GM12872 (cell line): ENCODE measurements around the gene TES.

Experiments
- TF ChIP-seq, protein P1 (sequence below): IDR thresholded peaks from 3 replicates; pipeline ENCODE4 v1.5.1; 2011; ENCODE audit warnings: low read depth, mild to moderate bottlenecking, low read length, moderate library complexity; ENCODE audit not compliant: insufficient read depth

The TES gene, protein sequence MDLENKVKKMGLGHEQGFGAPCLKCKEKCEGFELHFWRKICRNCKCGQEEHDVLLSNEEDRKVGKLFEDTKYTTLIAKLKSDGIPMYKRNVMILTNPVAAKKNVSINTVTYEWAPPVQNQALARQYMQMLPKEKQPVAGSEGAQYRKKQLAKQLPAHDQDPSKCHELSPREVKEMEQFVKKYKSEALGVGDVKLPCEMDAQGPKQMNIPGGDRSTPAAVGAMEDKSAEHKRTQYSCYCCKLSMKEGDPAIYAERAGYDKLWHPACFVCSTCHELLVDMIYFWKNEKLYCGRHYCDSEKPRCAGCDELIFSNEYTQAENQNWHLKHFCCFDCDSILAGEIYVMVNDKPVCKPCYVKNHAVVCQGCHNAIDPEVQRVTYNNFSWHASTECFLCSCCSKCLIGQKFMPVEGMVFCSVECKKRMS

DNA sequence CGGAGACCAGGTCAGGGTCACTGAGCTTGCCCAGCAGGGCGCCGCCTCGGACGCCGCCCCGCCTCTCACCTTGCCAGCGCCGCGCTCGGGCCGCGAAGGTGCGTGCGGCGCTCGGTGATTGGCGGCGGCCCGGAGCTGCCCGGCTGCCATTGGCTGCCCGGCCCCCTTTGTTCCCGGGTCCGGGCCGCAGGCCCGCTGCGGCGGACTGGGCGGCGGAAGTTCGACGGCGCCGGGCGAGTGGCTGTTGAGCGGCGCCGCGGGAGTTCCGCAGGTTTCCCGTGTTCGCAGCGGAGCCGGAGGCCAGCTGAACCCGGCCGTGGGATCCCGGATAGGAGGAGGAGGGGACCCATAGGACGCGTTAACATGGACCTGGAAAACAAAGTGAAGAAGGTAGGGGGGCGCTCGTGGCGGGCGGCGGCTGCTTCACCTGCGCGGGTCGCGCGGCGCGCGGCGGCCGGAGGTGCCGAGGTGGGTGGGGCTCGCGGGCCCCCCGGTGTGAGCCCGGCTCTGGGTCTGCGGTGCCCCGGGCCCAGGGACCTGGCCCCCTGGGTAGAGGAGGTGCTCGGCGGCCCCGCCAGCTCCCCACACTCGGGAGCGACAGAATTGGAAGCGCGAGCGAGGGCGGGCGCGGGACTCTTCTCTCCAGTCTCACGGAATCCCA, at the start of gene TES:
TES (plus strand) TSS at position 195 of the 661 bp plus-strand sequence; CDS start at position 364, 169 bp downstream.
- TF ChIP-seq, protein P1, sequence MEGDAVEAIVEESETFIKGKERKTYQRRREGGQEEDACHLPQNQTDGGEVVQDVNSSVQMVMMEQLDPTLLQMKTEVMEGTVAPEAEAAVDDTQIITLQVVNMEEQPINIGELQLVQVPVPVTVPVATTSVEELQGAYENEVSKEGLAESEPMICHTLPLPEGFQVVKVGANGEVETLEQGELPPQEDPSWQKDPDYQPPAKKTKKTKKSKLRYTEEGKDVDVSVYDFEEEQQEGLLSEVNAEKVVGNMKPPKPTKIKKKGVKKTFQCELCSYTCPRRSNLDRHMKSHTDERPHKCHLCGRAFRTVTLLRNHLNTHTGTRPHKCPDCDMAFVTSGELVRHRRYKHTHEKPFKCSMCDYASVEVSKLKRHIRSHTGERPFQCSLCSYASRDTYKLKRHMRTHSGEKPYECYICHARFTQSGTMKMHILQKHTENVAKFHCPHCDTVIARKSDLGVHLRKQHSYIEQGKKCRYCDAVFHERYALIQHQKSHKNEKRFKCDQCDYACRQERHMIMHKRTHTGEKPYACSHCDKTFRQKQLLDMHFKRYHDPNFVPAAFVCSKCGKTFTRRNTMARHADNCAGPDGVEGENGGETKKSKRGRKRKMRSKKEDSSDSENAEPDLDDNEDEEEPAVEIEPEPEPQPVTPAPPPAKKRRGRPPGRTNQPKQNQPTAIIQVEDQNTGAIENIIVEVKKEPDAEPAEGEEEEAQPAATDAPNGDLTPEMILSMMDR = no peak

DNA sequence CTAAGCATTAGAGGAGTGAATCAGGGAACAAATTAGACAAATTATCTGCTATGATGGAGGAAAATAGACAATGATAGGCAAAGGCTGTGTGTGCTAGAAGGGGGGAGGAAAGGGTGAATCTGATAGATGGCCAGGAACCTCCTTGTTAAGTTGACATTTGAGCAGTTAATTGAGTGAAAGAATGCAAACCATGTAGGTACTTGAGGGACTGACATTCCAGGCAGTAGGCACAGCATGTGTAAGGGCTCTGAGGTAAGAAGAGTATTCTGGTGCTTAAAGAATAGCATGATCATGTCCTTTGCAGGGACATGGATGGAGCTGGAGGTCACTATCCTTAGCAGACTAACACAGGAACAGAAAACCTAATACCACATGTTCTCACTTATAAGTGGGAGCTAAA, 48.6 kb upstream of the TES start:
- TF ChIP-seq, protein P1 = no peak

DNA sequence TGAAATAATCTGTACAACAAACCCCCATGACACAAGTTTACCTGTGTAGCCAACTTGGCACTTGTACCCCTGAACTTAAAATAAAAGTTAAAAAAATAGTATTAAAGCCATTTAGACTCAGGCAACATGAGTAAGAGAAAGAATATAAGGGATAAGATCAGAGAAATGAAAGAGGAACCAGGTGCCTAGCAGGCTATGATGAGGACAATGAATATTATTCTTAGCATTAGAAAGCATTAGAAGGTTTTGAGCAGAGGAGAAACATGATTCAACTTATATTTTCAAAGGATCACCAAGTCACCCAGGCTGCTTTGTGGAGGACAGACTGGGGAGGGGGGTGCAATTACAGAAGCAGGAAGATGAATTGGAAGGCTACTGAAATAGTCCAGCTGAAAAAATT, 48.1 kb upstream of the TES start:
- TF ChIP-seq, protein P1 = no peak

DNA sequence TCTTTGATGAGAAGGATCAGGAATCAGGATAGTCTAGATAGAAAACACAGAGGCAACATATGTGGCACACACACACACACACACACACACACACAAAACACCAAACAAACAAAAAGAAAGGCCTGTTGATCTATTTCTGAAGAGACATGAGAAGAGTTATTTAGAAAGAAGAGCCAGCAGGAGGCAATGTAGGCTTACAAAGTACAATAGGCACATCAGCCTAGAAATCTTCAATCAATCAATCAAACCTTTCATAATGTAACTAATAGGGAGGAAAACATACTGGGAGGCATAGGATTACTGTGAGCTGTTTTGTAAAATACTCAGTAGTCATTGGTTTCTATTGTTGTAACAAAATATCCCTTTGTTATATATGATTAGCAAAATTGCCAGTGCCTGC, 47.3 kb upstream of the TES start:
- TF ChIP-seq, protein P1 = peak; percentile 29; the same call in 1 of the 3 replicates

DNA sequence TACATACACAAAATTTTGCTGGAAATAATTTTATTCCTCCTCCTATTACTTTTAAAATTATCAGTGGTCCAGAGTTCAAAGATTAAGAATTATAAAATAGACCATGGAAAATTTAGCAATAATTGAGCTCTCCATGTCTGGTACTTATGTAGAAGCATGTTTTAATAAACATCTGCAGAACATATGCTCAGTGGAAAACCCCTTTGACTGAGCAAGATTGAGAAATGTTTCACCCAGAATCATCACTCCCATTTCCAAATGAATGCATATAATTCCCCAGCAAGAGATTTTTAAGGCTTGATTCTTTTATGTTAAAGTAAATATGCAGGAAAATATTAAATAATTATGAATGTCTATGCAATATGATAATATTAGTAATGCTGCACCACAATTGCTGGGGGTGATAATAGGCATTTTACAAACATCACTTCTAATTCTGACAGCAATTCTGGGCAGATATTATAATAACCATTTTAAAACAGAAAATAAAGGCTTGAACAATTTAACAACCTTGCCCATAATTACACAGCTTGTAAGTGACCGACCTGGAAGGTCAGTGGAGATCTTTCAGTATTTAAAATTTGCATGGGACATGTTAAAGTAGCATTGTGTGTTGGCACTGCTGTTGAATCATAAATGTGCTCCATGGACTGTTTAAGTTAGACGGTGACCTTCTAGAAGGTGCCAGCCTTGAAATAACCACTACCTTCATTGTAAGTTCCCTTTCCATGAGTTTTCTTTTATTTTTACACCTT, 45.6 kb upstream of the TES start:
- TF ChIP-seq, protein P1 = no peak

DNA sequence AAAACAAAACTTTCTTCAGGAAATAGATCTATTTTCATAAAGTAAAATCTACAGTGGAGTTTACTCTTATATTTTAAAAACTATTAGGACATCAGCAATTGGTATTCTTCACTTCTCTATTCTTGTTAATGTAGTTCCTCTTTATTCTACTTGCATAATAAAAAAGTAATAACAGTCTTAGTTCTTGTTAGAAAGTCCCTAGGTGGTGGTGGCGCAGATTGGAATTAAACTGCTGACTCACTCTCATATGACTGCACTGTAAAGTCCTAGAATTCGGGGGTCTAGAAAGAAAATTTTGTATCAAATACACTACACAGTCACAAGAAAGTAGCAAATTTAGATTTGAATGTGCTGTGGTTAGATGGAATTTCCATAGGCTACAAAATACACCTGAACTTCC, 44.6 kb upstream of the TES start:
- TF ChIP-seq, protein P1 = no peak

DNA sequence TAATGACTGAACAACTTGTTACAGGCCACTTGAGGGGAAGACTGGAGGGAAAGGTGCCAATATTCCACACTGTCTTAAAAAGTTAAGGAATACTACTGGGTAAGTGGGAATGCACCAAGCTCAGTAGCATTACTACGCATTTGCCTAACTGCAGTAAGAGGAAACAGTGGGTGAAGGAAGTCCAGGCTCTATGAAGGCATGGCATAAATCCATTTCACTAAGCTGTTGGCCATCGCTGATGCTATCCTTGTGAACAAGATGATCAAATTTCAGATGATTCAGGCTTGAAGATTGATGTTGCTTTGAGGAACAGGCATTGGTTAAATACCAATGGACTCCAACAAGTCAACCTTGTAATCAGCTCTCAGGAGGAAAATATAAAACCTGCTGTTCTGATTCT, 44.2 kb upstream of the TES start:
- TF ChIP-seq, protein P1 = no peak
